ENCODE measurements around the gene TRIP10. TPM values are rescaled to one million over a fixed set of nuclear protein-coding genes. Genes with fewer than 3 reads are reported as not detected.

The TRIP10 gene
- total and polyA plus RNA-seq, 2 of the 13 experiments (the other 11 are each of a cell fraction or from before 2014, with no cell fraction given): 32.5 to 33.2 TPM

DNA sequence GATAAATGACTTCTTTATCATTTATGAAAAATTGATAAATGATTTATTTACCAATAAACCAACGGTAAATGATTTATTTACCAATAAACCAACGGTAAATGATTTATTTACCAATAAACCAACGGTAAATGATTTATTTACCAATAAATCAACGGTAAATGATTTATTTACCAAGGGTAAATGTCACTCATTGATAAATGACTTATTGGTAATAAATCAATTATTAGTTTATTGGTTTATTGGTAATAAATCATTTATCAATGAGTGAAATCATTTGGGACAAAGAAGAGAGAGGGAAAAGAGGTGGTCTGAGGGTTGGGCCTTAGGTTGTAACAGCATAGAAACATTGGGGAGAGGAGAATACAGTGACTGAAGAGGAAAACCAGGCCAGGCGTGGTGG is 54.5 kb downstream of the TRIP10 start:
- no peaks in the 10 kb centered on the region for H3K79me2 ChIP-seq (ENCODE audit: insufficient read depth, low read length)
- no peak overlapping the region for H3K4me2 ChIP-seq (ENCODE audit: low read depth, low read length)
- no peak overlapping the region for H3K9ac ChIP-seq (ENCODE audit: insufficient read depth, low read depth, low read length)
- DNase-seq (ENCODE audit: low spot score) (no peak), ATAC-seq (no peak), FAIRE-seq (no peak)
- TF ChIP-seq, protein P1, sequence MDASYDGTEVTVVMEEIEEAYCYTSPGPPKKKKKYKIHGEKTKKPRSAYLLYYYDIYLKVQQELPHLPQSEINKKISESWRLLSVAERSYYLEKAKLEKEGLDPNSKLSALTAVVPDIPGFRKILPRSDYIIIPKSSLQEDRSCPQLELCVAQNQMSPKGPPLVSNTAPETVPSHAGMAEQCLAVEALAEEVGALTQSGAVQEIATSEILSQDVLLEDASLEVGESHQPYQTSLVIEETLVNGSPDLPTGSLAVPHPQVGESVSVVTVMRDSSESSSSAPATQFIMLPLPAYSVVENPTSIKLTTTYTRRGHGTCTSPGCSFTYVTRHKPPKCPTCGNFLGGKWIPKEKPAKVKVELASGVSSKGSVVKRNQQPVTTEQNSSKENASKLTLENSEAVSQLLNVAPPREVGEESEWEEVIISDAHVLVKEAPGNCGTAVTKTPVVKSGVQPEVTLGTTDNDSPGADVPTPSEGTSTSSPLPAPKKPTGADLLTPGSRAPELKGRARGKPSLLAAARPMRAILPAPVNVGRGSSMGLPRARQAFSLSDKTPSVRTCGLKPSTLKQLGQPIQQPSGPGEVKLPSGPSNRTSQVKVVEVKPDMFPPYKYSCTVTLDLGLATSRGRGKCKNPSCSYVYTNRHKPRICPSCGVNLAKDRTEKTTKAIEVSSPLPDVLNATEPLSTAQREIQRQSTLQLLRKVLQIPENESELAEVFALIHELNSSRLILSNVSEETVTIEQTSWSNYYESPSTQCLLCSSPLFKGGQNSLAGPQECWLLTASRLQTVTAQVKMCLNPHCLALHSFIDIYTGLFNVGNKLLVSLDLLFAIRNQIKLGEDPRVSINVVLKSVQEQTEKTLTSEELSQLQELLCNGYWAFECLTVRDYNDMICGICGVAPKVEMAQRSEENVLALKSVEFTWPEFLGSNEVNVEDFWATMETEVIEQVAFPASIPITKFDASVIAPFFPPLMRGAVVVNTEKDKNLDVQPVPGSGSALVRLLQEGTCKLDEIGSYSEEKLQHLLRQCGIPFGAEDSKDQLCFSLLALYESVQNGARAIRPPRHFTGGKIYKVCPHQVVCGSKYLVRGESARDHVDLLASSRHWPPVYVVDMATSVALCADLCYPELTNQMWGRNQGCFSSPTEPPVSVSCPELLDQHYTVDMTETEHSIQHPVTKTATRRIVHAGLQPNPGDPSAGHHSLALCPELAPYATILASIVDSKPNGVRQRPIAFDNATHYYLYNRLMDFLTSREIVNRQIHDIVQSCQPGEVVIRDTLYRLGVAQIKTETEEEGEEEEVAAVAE (CRISPR knock-in tag; IDR thresholded peaks at IDR 0.05; ENCODE audit: borderline replicate concordance): no peak
- TF ChIP-seq ZBTB7B (CRISPR knock-in tag; IDR thresholded peaks at IDR 0.05) (no peak), LRRFIP1 (CRISPR knock-in tag; conservative IDR thresholded peaks at IDR 0.05) (no peak), BHLHE40 (IDR thresholded peaks at IDR 0.05; ENCODE audit: low read length) (no peak), HOXA9 (CRISPR knock-in tag; IDR thresholded peaks at IDR 0.05; ENCODE audit: borderline replicate concordance) (no peak), ZNF446 (CRISPR knock-in tag; IDR thresholded peaks at IDR 0.05) (no peak), NFE2L1 (CRISPR knock-in tag; IDR thresholded peaks at IDR 0.05; ENCODE audit: borderline replicate concordance) (no peak), CAMTA2 (CRISPR knock-in tag; IDR thresholded peaks at IDR 0.05; ENCODE audit: borderline replicate concordance) (no peak), NCOA5 (CRISPR knock-in tag; IDR thresholded peaks at IDR 0.05) (no peak), THRA (CRISPR knock-in tag; IDR thresholded peaks at IDR 0.05; ENCODE audit: borderline replicate concordance) (no peak)
- TF ChIP-seq, protein P2, sequence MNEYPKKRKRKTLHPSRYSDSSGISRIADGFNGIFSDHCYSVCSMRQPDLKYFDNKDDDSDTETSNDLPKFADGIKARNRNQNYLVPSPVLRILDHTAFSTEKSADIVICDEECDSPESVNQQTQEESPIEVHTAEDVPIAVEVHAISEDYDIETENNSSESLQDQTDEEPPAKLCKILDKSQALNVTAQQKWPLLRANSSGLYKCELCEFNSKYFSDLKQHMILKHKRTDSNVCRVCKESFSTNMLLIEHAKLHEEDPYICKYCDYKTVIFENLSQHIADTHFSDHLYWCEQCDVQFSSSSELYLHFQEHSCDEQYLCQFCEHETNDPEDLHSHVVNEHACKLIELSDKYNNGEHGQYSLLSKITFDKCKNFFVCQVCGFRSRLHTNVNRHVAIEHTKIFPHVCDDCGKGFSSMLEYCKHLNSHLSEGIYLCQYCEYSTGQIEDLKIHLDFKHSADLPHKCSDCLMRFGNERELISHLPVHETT (CRISPR knock-in tag; conservative IDR thresholded peaks at IDR 0.05): no peak
- H4K20me1 ChIP-seq (ENCODE audit: insufficient read depth, low read length): no peaks in the 10 kb centered on the region
- H3K36me3 ChIP-seq (replicated peaks in 1 of 2; ENCODE audit: control insufficient read depth in 1 of 2, insufficient read depth in 2 of 2, low read length in 2 of 2): no peaks in the 10 kb centered on the region
- no peak overlapping the region for H3K27ac ChIP-seq (ENCODE audit: extremely low read length, insufficient read depth, low read length)
- H3K4me3 ChIP-seq (replicated peaks in 1 of 3; ENCODE audit: insufficient read depth in 1 of 3, low read depth in 2 of 3, low read length in 3 of 3): no peak overlapping the region
- H3K27me3 ChIP-seq (ENCODE audit: control insufficient read depth in 1 of 2, insufficient read depth in 2 of 2, low read length in 2 of 2): peaks cover 0 to 1% of the 10 kb centered on the region in 2 experiments; a peak in 1 of 5 replicates
- no peaks in the 10 kb centered on the region for H3K4me1 ChIP-seq (ENCODE audit: insufficient read depth, low read length)
- in situ Hi-C loops (cut with HindIII; ENCODE audit: extremely low pct_ligation_motif_present, low pct_unique_long_range_greater_than_20kb) (no loop called here), intact Hi-C loops (cut with micrococcal nuclease; ENCODE audit: unreplicated experiment) (no loop called here)
- no TSS peak for BruUV-seq (replicated peaks)
- 21% methylated on average over 5 of the region's 5 CpGs for WGBS (ENCODE audit: low lambda C conversion rate)
- ChIA-PET CTCF (ENCODE audit: low intra/inter-chr PET ratio, low total read pairs) (no interaction called here), POLR2A (no interaction called here)
- peaks cover 6% of the 10 kb centered on the region; the same call in 1 of the 2 replicates for H3K9me3 ChIP-seq (ENCODE audit: low read length)
- H2AFZ ChIP-seq (ENCODE audit: low read length): no peak overlapping the region

Data from HepG2 (cell line).